ENCODE measurements around the gene EFCAB8.

EFCAB8 gene

GRCh38 chr20:32891926-32892660 lies 33.4 kb downstream of the EFCAB8 start:
- peaks cover 11% of the 10 kb centered on the region for H3K4me1 ChIP-seq (ENCODE audit: control insufficient read depth, insufficient read depth, low read depth, low read length)
- no peak overlapping the region for H2BK120ac ChIP-seq (ENCODE audit: low read depth, low read length)
- H2AFZ ChIP-seq (ENCODE audit: low read depth, low read length) = no peak overlapping the region
- H3K9ac ChIP-seq (ENCODE audit: low read length) = no peak overlapping the region
- H2BK5ac ChIP-seq (ENCODE audit: low read depth, low read length, poor library complexity, severe bottlenecking) = no peak overlapping the region
- DNase-seq = no peak
- no peak overlapping the region for H3K4me3 ChIP-seq (ENCODE audit: insufficient read depth in 1 of 2, low read depth in 1 of 2, low read length in 2 of 2)
- no peak overlapping the region for H4K8ac ChIP-seq (ENCODE audit: low read length)
- H3K9me3 ChIP-seq (ENCODE audit: control insufficient read depth, low read length) = no peaks in the 10 kb centered on the region
- no peak overlapping the region for H4K91ac ChIP-seq (ENCODE audit: low read length)
- no peak overlapping the region for H3K4me2 ChIP-seq (ENCODE audit: low read length, poor library complexity, severe bottlenecking)
- H3K27ac ChIP-seq (ENCODE audit: low read length, poor library complexity, severe bottlenecking) = no peak overlapping the region
- peaks cover 0 to 9% of the 10 kb centered on the region in 2 experiments for H3K27me3 ChIP-seq (ENCODE audit: control insufficient read depth in 1 of 2, insufficient read depth in 1 of 2, low read length in 2 of 2)
- no peak overlapping the region for H3K4ac ChIP-seq (ENCODE audit: low read depth in 1 of 2, low read length in 2 of 2)
- H2BK12ac ChIP-seq (ENCODE audit: low read length in 2 of 2) = no peak overlapping the region
- H3K36me3 ChIP-seq (ENCODE audit: control insufficient read depth in 1 of 2, insufficient read depth in 2 of 2, low read depth in 1 of 2, low read length in 2 of 2) = no peaks in the 10 kb centered on the region
- H3K79me1 ChIP-seq (replicated peaks; ENCODE audit: low read length, poor library complexity, severe bottlenecking) = no peaks in the 10 kb centered on the region
- no peak overlapping the region for H3K14ac ChIP-seq (ENCODE audit: low read length in 2 of 2)
- H2BK15ac ChIP-seq (ENCODE audit: low read depth, poor library complexity, severe bottlenecking) = no peak overlapping the region
- WGBS = 91% methylated on average over 4 of the region's 4 CpGs
- H3K18ac ChIP-seq (ENCODE audit: low read depth in 1 of 2, low read length in 2 of 2) = no peak overlapping the region
- no peak overlapping the region for H3K23ac ChIP-seq (ENCODE audit: low read length in 2 of 2)
- H2AK5ac ChIP-seq (ENCODE audit: low read length, severe bottlenecking) = no peak overlapping the region

GRCh38 chr20:32893263-32894025 lies 34.7 kb downstream of the EFCAB8 start:
- Histone ChIP-seq H3K27me3 (ENCODE audit: control insufficient read depth in 1 of 2, insufficient read depth in 1 of 2, low read length in 2 of 2) (peaks cover 3 to 6% of the 10 kb centered on the region in 2 experiments), H3K9me3 (ENCODE audit: control insufficient read depth, low read length) (no peaks in the 10 kb centered on the region), H3K4me2 (ENCODE audit: low read length, poor library complexity, severe bottlenecking) (no peak overlapping the region), H2BK120ac (ENCODE audit: low read depth, low read length) (no peak overlapping the region), H4K8ac (ENCODE audit: low read length) (no peak overlapping the region), H2AK5ac (ENCODE audit: low read length, severe bottlenecking) (no peak overlapping the region), H2BK5ac (ENCODE audit: low read depth, low read length, poor library complexity, severe bottlenecking) (no peak overlapping the region), H2BK15ac (ENCODE audit: low read depth, poor library complexity, severe bottlenecking) (no peak overlapping the region), H3K9ac (ENCODE audit: low read length) (no peak overlapping the region), H3K18ac (ENCODE audit: low read depth in 1 of 2, low read length in 2 of 2) (no peak overlapping the region), H2AFZ (ENCODE audit: low read depth, low read length) (no peak overlapping the region), H3K4me3 (ENCODE audit: insufficient read depth in 1 of 2, low read depth in 1 of 2, low read length in 2 of 2) (no peak overlapping the region), H3K79me1 (replicated peaks; ENCODE audit: low read length, poor library complexity, severe bottlenecking) (no peaks in the 10 kb centered on the region), H4K91ac (ENCODE audit: low read length) (peak overlapping the region; percentile 37), H3K23ac (ENCODE audit: low read length in 2 of 2) (no peak overlapping the region), H2BK12ac (ENCODE audit: low read length in 2 of 2) (no peak overlapping the region), H3K27ac (ENCODE audit: low read length, poor library complexity, severe bottlenecking) (no peak overlapping the region), H3K4me1 (ENCODE audit: control insufficient read depth, insufficient read depth, low read depth, low read length) (peaks cover 11% of the 10 kb centered on the region), H3K4ac (ENCODE audit: low read depth in 1 of 2, low read length in 2 of 2) (no peak overlapping the region), H3K36me3 (ENCODE audit: control insufficient read depth in 1 of 2, insufficient read depth in 2 of 2, low read depth in 1 of 2, low read length in 2 of 2) (no peaks in the 10 kb centered on the region), H3K14ac (ENCODE audit: low read length in 2 of 2) (peak overlapping the region in 1 of 2 experiments; percentile 68)
- no peak for DNase-seq
- 89% methylated on average over 16 of the region's 16 CpGs for whole genome bisulfite sequencing

- no peaks in the 10 kb centered on the region for H3K36me3 ChIP-seq (ENCODE audit: control insufficient read depth in 1 of 2, insufficient read depth in 2 of 2, low read depth in 1 of 2, low read length in 2 of 2)
- no peak overlapping the region for H2AK5ac ChIP-seq (ENCODE audit: low read length, severe bottlenecking)
- no peak overlapping the region for H2BK15ac ChIP-seq (ENCODE audit: low read depth, poor library complexity, severe bottlenecking)
Observed at GRCh38 chr20:32894026-32894483, 35.3 kb downstream of the EFCAB8 start.

GRCh38 chr20:32894711-32895355 lies 36.1 kb downstream of the EFCAB8 start:
- H4K8ac ChIP-seq (ENCODE audit: low read length) = no peak overlapping the region
- H3K4ac ChIP-seq (ENCODE audit: low read depth in 1 of 2, low read length in 2 of 2) = peak overlapping the region in 1 of 2 experiments; percentile 24
- H3K27me3 ChIP-seq (ENCODE audit: control insufficient read depth in 1 of 2, insufficient read depth in 1 of 2, low read length in 2 of 2) = peaks cover 3 to 6% of the 10 kb centered on the region in 2 experiments
- no peak overlapping the region for H3K18ac ChIP-seq (ENCODE audit: low read depth in 1 of 2, low read length in 2 of 2)
- H3K4me1 ChIP-seq (ENCODE audit: control insufficient read depth, insufficient read depth, low read depth, low read length) = peaks cover 13% of the 10 kb centered on the region
- 86% methylated on average over 8 of the region's 9 CpGs for WGBS
- no peak overlapping the region for H3K14ac ChIP-seq (ENCODE audit: low read length in 2 of 2)
- no peak overlapping the region for H3K27ac ChIP-seq (ENCODE audit: low read length, poor library complexity, severe bottlenecking)
- no peak overlapping the region for H2AFZ ChIP-seq (ENCODE audit: low read depth, low read length)
- H4K91ac ChIP-seq (ENCODE audit: low read length) = no peak overlapping the region
- H2BK15ac ChIP-seq (ENCODE audit: low read depth, poor library complexity, severe bottlenecking) = no peak overlapping the region
- H3K4me2 ChIP-seq (ENCODE audit: low read length, poor library complexity, severe bottlenecking) = no peak overlapping the region
- no peaks in the 10 kb centered on the region for H3K9me3 ChIP-seq (ENCODE audit: control insufficient read depth, low read length)
- no peak overlapping the region for H3K9ac ChIP-seq (ENCODE audit: low read length)
- H2BK12ac ChIP-seq (ENCODE audit: low read length in 2 of 2) = no peak overlapping the region
- H3K79me1 ChIP-seq (replicated peaks; ENCODE audit: low read length, poor library complexity, severe bottlenecking) = no peaks in the 10 kb centered on the region
- no peaks in the 10 kb centered on the region for H3K36me3 ChIP-seq (ENCODE audit: control insufficient read depth in 1 of 2, insufficient read depth in 2 of 2, low read depth in 1 of 2, low read length in 2 of 2)
- H2AK5ac ChIP-seq (ENCODE audit: low read length, severe bottlenecking) = no peak overlapping the region
- no peak overlapping the region for H3K4me3 ChIP-seq (ENCODE audit: insufficient read depth in 1 of 2, low read depth in 1 of 2, low read length in 2 of 2)
- DNase-seq = no peak
- no peak overlapping the region for H3K23ac ChIP-seq (ENCODE audit: low read length in 2 of 2)
- no peak overlapping the region for H2BK120ac ChIP-seq (ENCODE audit: low read depth, low read length)
- H2BK5ac ChIP-seq (ENCODE audit: low read depth, low read length, poor library complexity, severe bottlenecking) = no peak overlapping the region

More at GRCh38 chr20:32894026-32894483, 35.3 kb downstream of the EFCAB8 start:
- Histone ChIP-seq H3K27ac (ENCODE audit: low read length, poor library complexity, severe bottlenecking) (no peak overlapping the region), H2BK12ac (ENCODE audit: low read length in 2 of 2) (no peak overlapping the region), H3K18ac (ENCODE audit: low read depth in 1 of 2, low read length in 2 of 2) (no peak overlapping the region), H2BK120ac (ENCODE audit: low read depth, low read length) (no peak overlapping the region), H3K4me1 (ENCODE audit: control insufficient read depth, insufficient read depth, low read depth, low read length) (peaks cover 13% of the 10 kb centered on the region), H2AFZ (ENCODE audit: low read depth, low read length) (no peak overlapping the region), H3K4ac (ENCODE audit: low read depth in 1 of 2, low read length in 2 of 2) (no peak overlapping the region), H3K9ac (ENCODE audit: low read length) (no peak overlapping the region), H3K4me2 (ENCODE audit: low read length, poor library complexity, severe bottlenecking) (no peak overlapping the region), H3K23ac (ENCODE audit: low read length in 2 of 2) (no peak overlapping the region), H3K9me3 (ENCODE audit: control insufficient read depth, low read length) (no peaks in the 10 kb centered on the region), H2BK5ac (ENCODE audit: low read depth, low read length, poor library complexity, severe bottlenecking) (no peak overlapping the region), H3K4me3 (ENCODE audit: insufficient read depth in 1 of 2, low read depth in 1 of 2, low read length in 2 of 2) (no peak overlapping the region), H4K91ac (ENCODE audit: low read length) (no peak overlapping the region), H3K14ac (ENCODE audit: low read length in 2 of 2) (no peak overlapping the region), H3K27me3 (ENCODE audit: control insufficient read depth in 1 of 2, insufficient read depth in 1 of 2, low read length in 2 of 2) (peaks cover 3 to 6% of the 10 kb centered on the region in 2 experiments), H4K8ac (ENCODE audit: low read length) (no peak overlapping the region), H3K79me1 (replicated peaks; ENCODE audit: low read length, poor library complexity, severe bottlenecking) (no peaks in the 10 kb centered on the region)
- peak; percentile 2 for DNase-seq
- 64% methylated on average over 8 of the region's 8 CpGs for WGBS
